Trophoblast cell (in vitro differentiated cells and primary cell): ENCODE data around the gene MAP2.

Source experiments
- DNase-seq, 2 donors: peaks; one replicate each; pipeline ENCODE4 v3.0.0-alpha.2; 2016
- H2AFZ ChIP-seq: 2 replicates; pipeline ENCODE4 v1.6.1; 2013; ENCODE audit warnings: low read length, moderate library complexity, mild to moderate bottlenecking; ENCODE audit not compliant: insufficient read depth, poor library complexity
- H2AK5ac ChIP-seq: 2 replicates; pipeline ENCODE4 v1.6.1; 2013; ENCODE audit warnings: mild to moderate bottlenecking, low read length
- H2BK120ac ChIP-seq: 2 replicates; pipeline ENCODE4 v1.6.1; 2013; ENCODE audit warnings: low read length, mild to moderate bottlenecking, moderate library complexity; ENCODE audit not compliant: insufficient read depth, poor library complexity
- H2BK12ac ChIP-seq: 2 replicates; pipeline ENCODE4 v1.6.1; 2013; ENCODE audit warnings: mild to moderate bottlenecking, low read length, moderate library complexity
- H2BK5ac ChIP-seq: 2 replicates; pipeline ENCODE4 v1.6.1; 2013; ENCODE audit warnings: low read length, low read depth, moderate library complexity, mild to moderate bottlenecking; ENCODE audit not compliant: poor library complexity
- H3K14ac ChIP-seq: 2 replicates; pipeline ENCODE4 v1.6.1; 2013; ENCODE audit warnings: mild to moderate bottlenecking, low read length
- H3K18ac ChIP-seq: 2 replicates; pipeline ENCODE4 v1.6.1; 2013; ENCODE audit warnings: mild to moderate bottlenecking, low read length
- H3K23ac ChIP-seq: 2 replicates; pipeline ENCODE4 v1.6.1; 2013; ENCODE audit warnings: low read length
- H3K27ac ChIP-seq: 2 replicates; pipeline ENCODE4 v1.5.1; 2013; ENCODE audit warnings: low read depth, mild to moderate bottlenecking, inconsistent platforms, low read length, moderate library complexity
- H3K27me3 ChIP-seq: 2 replicates; pipeline ENCODE4 v1.6.1; 2013; ENCODE audit warnings: inconsistent platforms, mild to moderate bottlenecking, low read length, moderate library complexity; ENCODE audit not compliant: insufficient read depth
- H3K36me3 ChIP-seq, 2 experiments: 1 replicate in 1 of 2; 2 replicates in 1 of 2; pipeline ENCODE4 v1.6.1; 2013; ENCODE audit warnings: low read length in 2 of 2, mild to moderate bottlenecking in 2 of 2, moderate library complexity in 1 of 2; ENCODE audit not compliant: insufficient read depth in 2 of 2, control insufficient read depth in 1 of 2
- H3K4ac ChIP-seq: 2 replicates; pipeline ENCODE4 v1.6.1; 2013; ENCODE audit warnings: low read depth, mild to moderate bottlenecking, low read length, moderate library complexity
- H3K4me1 ChIP-seq, 2 experiments: 1 replicate in 1 of 2; 2 replicates in 1 of 2; pipeline ENCODE4 v1.6.1; 2013; ENCODE audit warnings: low read length in 2 of 2, mild to moderate bottlenecking in 2 of 2, moderate library complexity in 1 of 2; ENCODE audit not compliant: insufficient read depth in 2 of 2, control insufficient read depth in 1 of 2
- H3K4me2 ChIP-seq: 2 replicates; pipeline ENCODE4 v1.6.1; 2013; ENCODE audit warnings: inconsistent platforms, mild to moderate bottlenecking, low read length, moderate library complexity
- H3K4me3 ChIP-seq: 2 replicates; pipeline ENCODE4 v1.5.1; 2013; ENCODE audit warnings: mild to moderate bottlenecking, low read depth, low read length, inconsistent platforms
- H3K79me1 ChIP-seq: one replicate; pipeline ENCODE4 v1.6.1; 2013; ENCODE audit warnings: low read length
- H3K79me2 ChIP-seq: 2 replicates; pipeline ENCODE4 v1.6.1; 2013; ENCODE audit warnings: low read length, mild to moderate bottlenecking; ENCODE audit not compliant: control insufficient read depth, insufficient read depth, poor library complexity
- H3K9ac ChIP-seq: 2 replicates; pipeline ENCODE4 v1.6.1; 2013; ENCODE audit warnings: mild to moderate bottlenecking, low read length
- H3K9me3 ChIP-seq: 2 replicates; pipeline ENCODE4 v1.6.1; 2013; ENCODE audit warnings: low read depth, mild to moderate bottlenecking, control low read depth, inconsistent platforms, low read length; ENCODE audit not compliant: insufficient read depth
- H4K12ac ChIP-seq: 2 replicates; pipeline ENCODE4 v1.6.1; 2013; ENCODE audit warnings: low read depth, mild to moderate bottlenecking, low read length, moderate library complexity
- H4K8ac ChIP-seq: 2 replicates; pipeline ENCODE4 v1.6.1; 2013; ENCODE audit warnings: low read depth, mild to moderate bottlenecking, low read length, moderate library complexity
- H4K91ac ChIP-seq: one replicate; pipeline ENCODE4 v1.6.1; 2013; ENCODE audit warnings: low read depth, mild to moderate bottlenecking, low read length, moderate library complexity
- WGBS: extraction: QIAGEN DNeasy Blood & Tissue Kit; methylation state at CpG from one replicate; pipeline ENCODE4 v1.1.7; 2013; ENCODE audit warnings: missing lambda C conversion rate; ENCODE audit not compliant: insufficient read length, insufficient coverage; ENCODE audit errors: extremely low coverage; 5-methylcytosine and 5-hydroxymethylcytosine counted together

Gene MAP2

DNA sequence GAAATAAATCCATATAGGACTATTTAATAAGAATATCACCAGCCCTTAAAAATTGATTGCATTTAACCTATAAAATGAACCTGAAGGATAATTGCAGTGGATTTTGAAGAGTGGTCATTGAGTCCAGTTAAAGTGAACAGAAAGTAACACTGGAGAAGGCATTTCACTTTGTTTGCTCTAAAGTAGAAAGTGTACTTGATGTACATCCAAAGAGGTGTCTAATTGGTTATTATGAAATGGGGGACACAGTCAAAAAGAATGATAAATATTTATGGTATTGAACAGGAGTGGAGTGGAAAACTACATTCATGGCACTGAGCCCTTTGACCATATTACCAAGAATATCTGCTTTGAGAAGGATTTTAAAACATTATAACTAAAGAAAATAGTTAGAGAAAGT is 28.2 kb upstream of the MAP2 start:
- Histone ChIP-seq H2BK120ac (no peak overlapping the region), H4K12ac (no peak overlapping the region), H4K8ac (no peak overlapping the region), H3K27ac (no peak overlapping the region), H3K9ac (no peak overlapping the region), H3K9me3 (no peaks in the 10 kb centered on the region), H3K4ac (no peak overlapping the region), H3K4me2 (no peak overlapping the region), H2AFZ (no peak overlapping the region), H3K27me3 (no peaks in the 10 kb centered on the region), H4K91ac (no peak overlapping the region), H3K23ac (no peak overlapping the region), H2BK5ac (no peak overlapping the region), H2BK12ac (no peak overlapping the region), H3K4me3 (no peak overlapping the region), H3K79me1 (no peaks in the 10 kb centered on the region), H3K79me2 (no peaks in the 10 kb centered on the region), H3K36me3 (no peaks in the 10 kb centered on the region), H3K18ac (no peak overlapping the region), H2AK5ac (no peak overlapping the region), H3K14ac (no peak overlapping the region), H3K4me1 (no peaks in the 10 kb centered on the region)
- DNase-seq, result no peak

DNA sequence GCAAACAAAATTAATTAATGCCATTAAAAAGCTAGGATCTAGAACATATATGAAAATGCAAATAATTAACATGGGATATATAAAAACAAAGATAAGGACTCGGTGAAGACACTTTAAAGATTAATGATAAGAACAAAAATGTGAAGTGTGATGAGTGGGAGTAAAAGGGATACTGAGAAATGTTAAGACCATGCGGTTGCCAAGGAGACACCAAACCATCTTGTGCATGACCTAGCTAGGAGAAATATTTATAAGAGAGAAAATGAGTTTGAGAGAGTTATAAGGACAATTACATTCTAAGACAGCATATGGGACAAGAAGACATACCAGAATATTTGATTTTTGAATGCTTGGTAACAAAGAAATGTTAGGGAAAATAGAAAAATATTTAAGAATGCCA is 25.4 kb upstream of the MAP2 start:
- no peaks in the 10 kb centered on the region for H3K36me3 ChIP-seq
- H3K18ac ChIP-seq, result no peak overlapping the region
- DNase-seq, result no peak
- H2AFZ ChIP-seq, result no peak overlapping the region
- H3K4me2 ChIP-seq, result no peak overlapping the region
- H2BK12ac ChIP-seq, result no peak overlapping the region
- no peak overlapping the region for H4K12ac ChIP-seq
- no CpG with 5 or more reads among the region's 2 CpGs for WGBS
- no peak overlapping the region for H3K23ac ChIP-seq
- no peak overlapping the region for H3K4me3 ChIP-seq
- no peak overlapping the region for H2AK5ac ChIP-seq
- no peak overlapping the region for H2BK5ac ChIP-seq
- H3K4me1 ChIP-seq, result no peaks in the 10 kb centered on the region
- H3K27ac ChIP-seq, result no peak overlapping the region
- H2BK120ac ChIP-seq, result no peak overlapping the region
- no peaks in the 10 kb centered on the region for H3K27me3 ChIP-seq
- no peaks in the 10 kb centered on the region for H3K79me1 ChIP-seq
- H3K79me2 ChIP-seq, result no peaks in the 10 kb centered on the region
- no peak overlapping the region for H4K91ac ChIP-seq
- H3K9ac ChIP-seq, result no peak overlapping the region
- no peak overlapping the region for H4K8ac ChIP-seq
- H3K4ac ChIP-seq, result no peak overlapping the region
- no peaks in the 10 kb centered on the region for H3K9me3 ChIP-seq
- no peak overlapping the region for H3K14ac ChIP-seq

DNA sequence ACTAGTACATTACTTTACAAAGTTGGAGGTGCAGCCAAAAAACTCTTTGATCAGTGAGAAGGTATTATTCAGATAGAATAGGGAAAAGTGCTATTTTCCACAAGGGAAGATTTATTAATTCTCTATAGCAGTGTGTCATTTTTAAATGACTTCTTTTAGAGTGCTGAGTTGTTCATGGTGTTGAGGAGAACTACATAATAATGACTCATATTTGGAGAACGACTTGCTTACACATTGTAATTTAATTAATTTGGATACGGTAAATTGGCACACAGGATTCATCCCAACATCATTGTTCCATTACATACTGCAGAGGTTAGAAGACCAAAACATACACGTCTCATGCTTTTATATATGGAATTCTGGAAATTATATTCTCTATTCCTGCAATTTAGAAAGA is 22.1 kb upstream of the MAP2 start:
- Histone ChIP-seq H2AFZ (no peak overlapping the region), H3K18ac (no peak overlapping the region), H3K4ac (no peak overlapping the region), H2BK120ac (no peak overlapping the region), H2BK5ac (no peak overlapping the region), H3K4me1 (no peaks in the 10 kb centered on the region), H2AK5ac (no peak overlapping the region), H3K27me3 (no peaks in the 10 kb centered on the region), H3K14ac (no peak overlapping the region), H3K27ac (no peak overlapping the region), H3K4me2 (no peak overlapping the region), H3K79me1 (no peaks in the 10 kb centered on the region), H3K4me3 (no peak overlapping the region), H4K91ac (no peak overlapping the region), H2BK12ac (no peak overlapping the region), H3K36me3 (no peaks in the 10 kb centered on the region), H3K23ac (no peak overlapping the region), H4K12ac (no peak overlapping the region), H3K9ac (no peak overlapping the region), H3K79me2 (no peaks in the 10 kb centered on the region), H3K9me3 (no peaks in the 10 kb centered on the region), H4K8ac (no peak overlapping the region)
- DNase-seq, result no peak
- WGBS, result no CpG with 5 or more reads among the region's 3 CpGs

- no peak for DNase-seq
- no peak overlapping the region for H3K9ac ChIP-seq
- no peak overlapping the region for H3K23ac ChIP-seq
- H3K79me2 ChIP-seq, result no peaks in the 10 kb centered on the region
- H2BK5ac ChIP-seq, result no peak overlapping the region
- no peak overlapping the region for H3K27ac ChIP-seq
- no peak overlapping the region for H2BK120ac ChIP-seq
- no peak overlapping the region for H4K8ac ChIP-seq
- no peak overlapping the region for H2AFZ ChIP-seq
- no peak overlapping the region for H4K12ac ChIP-seq
- H3K79me1 ChIP-seq, result no peaks in the 10 kb centered on the region
- no peak overlapping the region for H3K4me3 ChIP-seq
- no peak overlapping the region for H2BK12ac ChIP-seq
- H3K18ac ChIP-seq, result no peak overlapping the region
- H3K9me3 ChIP-seq, result no peaks in the 10 kb centered on the region
- no peaks in the 10 kb centered on the region for H3K36me3 ChIP-seq
- no peak overlapping the region for H3K14ac ChIP-seq
- no peak overlapping the region for H2AK5ac ChIP-seq
- H3K4me2 ChIP-seq, result no peak overlapping the region
- no peak overlapping the region for H3K4ac ChIP-seq
- no peaks in the 10 kb centered on the region for H3K4me1 ChIP-seq
- no peaks in the 10 kb centered on the region for H3K27me3 ChIP-seq
- no CpG with 5 or more reads among the region's 1 CpG for WGBS
- no peak overlapping the region for H4K91ac ChIP-seq
Observed at GRCh38 chr2:209411296-209411695, 12.6 kb upstream of the MAP2 start.

DNA sequence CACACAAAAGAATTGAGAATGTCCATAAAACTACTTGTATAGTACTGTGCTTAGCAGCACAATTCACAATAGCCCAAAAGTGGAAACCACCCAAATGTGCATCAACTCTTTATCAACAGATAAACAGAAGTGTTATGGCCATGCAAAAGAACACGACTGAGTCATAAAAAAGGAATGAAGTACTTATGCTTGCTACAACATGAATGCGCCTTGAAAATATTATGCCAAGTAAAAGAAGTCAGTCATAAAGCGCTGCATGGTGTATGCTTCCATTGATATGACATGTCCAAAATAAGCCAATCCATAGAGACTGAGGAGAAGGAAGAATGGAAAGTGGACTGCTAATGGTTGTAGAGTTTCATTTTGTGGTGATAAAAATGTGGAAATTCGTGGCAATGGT is 12.1 kb upstream of the MAP2 start:
- Histone ChIP-seq H3K4me1 (no peaks in the 10 kb centered on the region), H3K27ac (no peak overlapping the region), H4K91ac (no peak overlapping the region), H2AK5ac (no peak overlapping the region), H3K27me3 (no peaks in the 10 kb centered on the region), H3K79me2 (no peaks in the 10 kb centered on the region), H3K4me3 (no peak overlapping the region), H3K18ac (no peak overlapping the region), H3K9me3 (no peaks in the 10 kb centered on the region), H3K79me1 (no peaks in the 10 kb centered on the region), H4K8ac (no peak overlapping the region), H3K14ac (no peak overlapping the region), H3K36me3 (no peaks in the 10 kb centered on the region), H3K4ac (no peak overlapping the region), H3K4me2 (no peak overlapping the region), H2BK12ac (no peak overlapping the region), H2BK120ac (no peak overlapping the region), H3K23ac (no peak overlapping the region), H4K12ac (no peak overlapping the region), H2AFZ (no peak overlapping the region), H2BK5ac (no peak overlapping the region), H3K9ac (no peak overlapping the region)
- no CpG with 5 or more reads among the region's 4 CpGs for WGBS
- DNase-seq, result peak in 1 of 2 donors; percentile 22
